HepG2 (cell line): ENCODE data around the gene AP3D1. TPM values are rescaled to one million over a fixed set of nuclear protein-coding genes. Genes with fewer than 3 reads are reported as not detected.

ENCODE experiments used
- ATAC-seq: fragments of 200-7000 bp; cut with Tn5 transposase; 3 replicates; pipeline ENCODE4 v1.9.1; 2020; ENCODE audit warnings: mild to moderate bottlenecking, moderate library complexity
- Bru-seq: library from RNA; stranded (reverse); fragments of 400-500 nt; gene quantifications from one replicate; lab custom pipeline; 2021; lab: Mats Ljungman, UMichigan
- BruChase-seq, 2 experiments: library from RNA; stranded (reverse); fragments of 400-500 nt; gene quantifications; one replicate each; lab custom pipeline; 2021; lab: Mats Ljungman, UMichigan
- BruUV-seq: library from RNA; stranded (reverse); fragments of 400-500 nt; replicated peaks from 2 replicates; lab custom pipeline; 2021; lab: Mats Ljungman, UMichigan
- CTCF ChIA-PET: fragments of 300-600 bp; formaldehyde crosslinking; extraction: SDS; loops from one replicate; lab custom pipeline; 2021; ENCODE audit warnings: low total read pairs, inconsistent platforms, low intra/inter-chr PET ratio; lab: Yijun Ruan, JAX
- POLR2A ChIA-PET: fragments of 350-600 bp; sonication (Branson Sonifier 250); formaldehyde crosslinking; loops from one replicate; lab custom pipeline; 2020; ENCODE audit warnings: antibody characterized with exemption, inconsistent platforms; lab: Yijun Ruan, JAX
- DNase-seq: peaks from one replicate; pipeline ENCODE4 v3.0.0-alpha.2; 2015; ENCODE audit warnings: low spot score
- FAIRE-seq: peaks from 3 replicates; lab custom pipeline; 2011; peaks lifted over from hg19 to GRCh38; lab: Jason Lieb, UNC
- H2AFZ ChIP-seq: one replicate; pipeline ENCODE4 v1.6.1; 2011; ENCODE audit warnings: low read length, inconsistent platforms
- H3K27ac ChIP-seq: fragments of 300-600 bp; 3 replicates; pipeline ENCODE4 v1.8.0; 2011; ENCODE audit warnings: mixed run types, mild to moderate bottlenecking, mixed read lengths, low read length, inconsistent platforms; ENCODE audit not compliant: insufficient read depth; ENCODE audit errors: extremely low read length
- H3K27me3 ChIP-seq, 2 experiments: fragments of 200-600 bp in 1 of 2; 2 replicates in 1 of 2; 3 replicates in 1 of 2; pipeline versions ENCODE4 v1.6.0 to v1.8.0; 2011; ENCODE audit warnings: low read length in 2 of 2, mild to moderate bottlenecking in 2 of 2, moderate library complexity in 2 of 2, inconsistent platforms in 1 of 2; ENCODE audit not compliant: insufficient read depth in 2 of 2, control insufficient read depth in 1 of 2
- H3K36me3 ChIP-seq, 2 experiments: fragments of 200-600 bp in 1 of 2; replicated peaks in 1 of 2; 2 replicates in 1 of 2; 3 replicates in 1 of 2; pipeline versions ENCODE4 v1.5.1 to v1.8.0; 2011; ENCODE audit warnings: low read length in 2 of 2, inconsistent platforms in 1 of 2; ENCODE audit not compliant: insufficient read depth in 2 of 2, control insufficient read depth in 1 of 2
- H3K4me1 ChIP-seq: 2 replicates; pipeline ENCODE4 v1.5.1; 2012; ENCODE audit warnings: low read length, inconsistent platforms; ENCODE audit not compliant: insufficient read depth
- H3K4me2 ChIP-seq: 2 replicates; pipeline ENCODE4 v1.6.0; 2011; ENCODE audit warnings: low read depth, low read length, inconsistent platforms
- H3K4me3 ChIP-seq, 3 experiments: fragments of 200-600 bp in 1 of 3; sonication (generic), shearing (Covaris generic) in 1 of 3; replicated peaks in 1 of 3; 2 replicates each; pipeline ENCODE4 v1.5.1; 2011 to 2016; ENCODE audit warnings: low read length in 3 of 3, inconsistent platforms in 2 of 3, low read depth in 2 of 3, mild to moderate bottlenecking in 2 of 3, control low read depth in 1 of 3, mixed read lengths in 1 of 3; ENCODE audit not compliant: insufficient read depth in 1 of 3
- H3K79me2 ChIP-seq: one replicate; pipeline ENCODE4 v1.6.1; 2011; ENCODE audit warnings: low read length, inconsistent platforms; ENCODE audit not compliant: insufficient read depth
- H3K9ac ChIP-seq: 2 replicates; pipeline ENCODE4 v1.6.0; 2011; ENCODE audit warnings: mild to moderate bottlenecking, low read depth, low read length, inconsistent platforms; ENCODE audit not compliant: insufficient read depth
- H3K9me3 ChIP-seq: 2 replicates; pipeline ENCODE4 v1.5.1; 2012; ENCODE audit warnings: mild to moderate bottlenecking, low read length
- H4K20me1 ChIP-seq: 2 replicates; pipeline ENCODE4 v1.6.0; 2011; ENCODE audit warnings: inconsistent platforms, mild to moderate bottlenecking, low read length, moderate library complexity; ENCODE audit not compliant: insufficient read depth
- KLF13 ChIP-seq: sonication (generic); formaldehyde crosslinking; IDR thresholded peaks from 2 replicates; pipeline ENCODE4 v1.4.0; 2020; ENCODE audit warnings: mild to moderate bottlenecking, missing genetic modification reagents
- NKX3-1 ChIP-seq: sonication (generic); formaldehyde crosslinking; IDR thresholded peaks from 2 replicates; pipeline ENCODE4 v1.5.0; 2020; ENCODE audit warnings: missing genetic modification reagents
- SP4 ChIP-seq: sonication (generic); formaldehyde crosslinking; IDR thresholded peaks from 2 replicates; pipeline ENCODE4 v1.8.1; 2023; ENCODE audit warnings: mild to moderate bottlenecking, missing genetic modification reagents
- TAF1 ChIP-seq: sonication (generic); formaldehyde crosslinking; IDR thresholded peaks from 2 replicates; pipeline ENCODE4 v1.4.0; 2020; ENCODE audit warnings: missing genetic modification reagents
- ZMYM2 ChIP-seq: sonication (generic); formaldehyde crosslinking; IDR thresholded peaks from 2 replicates; pipeline ENCODE4 v1.8.0; 2022; ENCODE audit warnings: mild to moderate bottlenecking, missing genetic modification reagents
- ZNF556 ChIP-seq: sonication (generic); formaldehyde crosslinking; IDR thresholded peaks from 2 replicates; pipeline ENCODE4 v1.4.0; 2020; ENCODE audit warnings: mild to moderate bottlenecking, missing genetic modification reagents, borderline replicate concordance
- WGBS: methylation state at CpG from one replicate; pipeline ENCODE4 v1.1.6; 2017; ENCODE audit warnings: low lambda C conversion rate; 5-methylcytosine and 5-hydroxymethylcytosine counted together
- in situ Hi-C: cut with HindIII; loops from 2 replicates; pipeline ENCODE4 v1.10.0; 2017; ENCODE audit warnings: low pct_unique_long_range_greater_than_20kb; ENCODE audit not compliant: extremely low pct_ligation_motif_present
- intact Hi-C: fragments of 100-400 bp; cut with micrococcal nuclease; formaldehyde crosslinking; loops from one replicate; pipeline ENCODE4 v1.10.0; 2022; ENCODE audit not compliant: unreplicated experiment
- long read RNA-seq, 2 experiments: library from RNA in 1 of 2; library from polyadenylated mRNA in 1 of 2; stranded (forward) in 1 of 2; unstranded in 1 of 2; transcript quantifications; one replicate each; pipeline ENCODE4 v2.0.0, GENCODE V29; 2019 to 2022
- polyA minus RNA-seq, 3 experiments: library from RNA; depleted of rRNA, polyadenylated mRNA; stranded (reverse); fragments of >200 nt; gene quantifications; 2 replicates each; pipeline ENCODE4 v1.2.3, GENCODE V29; 2011; ENCODE audit warnings: low replicate concordance in 1 of 3
- polyA plus RNA-seq, 8 experiments: library from polyadenylated mRNA; depleted of rRNA in 3 of 8; stranded (reverse) in 7 of 8; unstranded in 1 of 8; fragments of >200 nt; fragmentation: Illumina TruSeq in 4 of 8; extraction: Trizol in 4 of 8; gene quantifications; 2 replicates each; pipeline versions ENCODE4 v1.2.1 to v1.2.3, GENCODE V29; 2011 to 2016; ENCODE audit warnings: low read depth in 4 of 8, missing spikeins in 1 of 8, mixed read lengths in 1 of 8; ENCODE audit not compliant: insufficient read depth in 1 of 8
- total RNA-seq, 5 experiments: library from RNA; depleted of rRNA; stranded (reverse); fragments of >200 nt; fragmentation: Illumina TruSeq; extraction: Trizol; gene quantifications; 2 replicates each; pipeline ENCODE4 v1.2.3, GENCODE V29; 2016; ENCODE audit warnings: low read depth in 1 of 5
- TF ChIP-seq, protein P1 (sequence below): sonication (generic); formaldehyde crosslinking; IDR thresholded peaks from 2 replicates; pipeline ENCODE4 v1.4.0; 2020; ENCODE audit warnings: missing genetic modification reagents
- TF ChIP-seq, protein P2 (sequence below): sonication (generic); formaldehyde crosslinking; IDR thresholded peaks from 2 replicates; pipeline ENCODE4 v1.8.1; 2023; ENCODE audit warnings: mild to moderate bottlenecking, inconsistent platforms, moderate library complexity, missing genetic modification reagents, borderline replicate concordance
- TF ChIP-seq, protein P3 (sequence below): conservative IDR thresholded peaks from 2 replicates; pipeline ENCODE4 v1.6.1; 2018; ENCODE audit warnings: missing genetic modification reagents

AP3D1 gene
- total RNA-seq (2016; rRNA removed; fragmentation: Illumina TruSeq; extraction: Trizol) (73.5 and 82.6 TPM in 2 replicates), polyA plus RNA-seq (2011; rRNA removed) (68.0 and 78.6 TPM in 2 replicates), polyA minus RNA-seq (2011; rRNA and poly(A)+ RNA removed; ENCODE audit: low replicate concordance) (72.3 and 142 TPM in 2 replicates), Bru-seq, nascent RNA (percentile 70 among the genes with signal in this experiment), BruChase-seq, experiment 1, labeled RNA remaining after a 6-hour chase (percentile 87 among the genes with signal in this experiment), BruChase-seq, experiment 2, labeled RNA remaining after a 2-hour chase (percentile 81 among the genes with signal in this experiment)
- 30.1 and 33.5 TPM in 2 replicates for total RNA-seq (2016; cell fraction: cytosol; rRNA removed; fragmentation: Illumina TruSeq; extraction: Trizol; ENCODE audit: low read depth)
- 55.4 and 84.4 TPM in 2 replicates for total RNA-seq (2016; cell fraction: insoluble cytoplasmic fraction; rRNA removed; fragmentation: Illumina TruSeq; extraction: Trizol)
- total RNA-seq (2016; cell fraction: membrane; rRNA removed; fragmentation: Illumina TruSeq; extraction: Trizol): 61.4 and 65.9 TPM in 2 replicates
- total RNA-seq (2016; cell fraction: nucleus; rRNA removed; fragmentation: Illumina TruSeq; extraction: Trizol): 44.7 and 54.3 TPM in 2 replicates
- polyA plus RNA-seq (2011; cell fraction: cytosol; rRNA removed): 50.1 and 66.2 TPM in 2 replicates
- polyA plus RNA-seq (2011; cell fraction: nucleus; rRNA removed): 236 and 270 TPM in 2 replicates
- 61.5 and 82.7 TPM in 2 replicates for polyA plus RNA-seq (2012)
- 11.6 and 13.9 TPM in 2 replicates for polyA plus RNA-seq (2016; cell fraction: cytosol; fragmentation: Illumina TruSeq; extraction: Trizol; ENCODE audit: low read depth)
- 71.2 and 87.4 TPM in 2 replicates for polyA plus RNA-seq (2016; cell fraction: insoluble cytoplasmic fraction; fragmentation: Illumina TruSeq; extraction: Trizol; ENCODE audit: low read depth)
- polyA plus RNA-seq (2016; cell fraction: membrane; fragmentation: Illumina TruSeq; extraction: Trizol; ENCODE audit: low read depth): 38.5 and 41.5 TPM in 2 replicates
- 139 and 143 TPM in 2 replicates for polyA plus RNA-seq (2016; cell fraction: nucleus; fragmentation: Illumina TruSeq; extraction: Trizol; ENCODE audit: insufficient read depth, low read depth)
- polyA minus RNA-seq (2011; cell fraction: cytosol; rRNA and poly(A)+ RNA removed): 54.0 and 70.6 TPM in 2 replicates
- 44.3 and 51.8 TPM in 2 replicates for polyA minus RNA-seq (2011; cell fraction: nucleus; rRNA and poly(A)+ RNA removed)
- long read RNA-seq, experiment 1, transcript AP3D1-206 (6 exons, 3,357 nt): major isoform, 5 of 60 reads
- long read RNA-seq, experiment 1, partial matches to known transcripts: 46 of 60 reads
- long read RNA-seq, experiment 1, other reads (novel, unspliced or antisense): 9 of 60 reads
- long read RNA-seq, experiment 2, partial matches to known transcripts: 128 of 222 reads
- long read RNA-seq, experiment 2, other reads (novel, unspliced or antisense): 91 of 222 reads

DNA sequence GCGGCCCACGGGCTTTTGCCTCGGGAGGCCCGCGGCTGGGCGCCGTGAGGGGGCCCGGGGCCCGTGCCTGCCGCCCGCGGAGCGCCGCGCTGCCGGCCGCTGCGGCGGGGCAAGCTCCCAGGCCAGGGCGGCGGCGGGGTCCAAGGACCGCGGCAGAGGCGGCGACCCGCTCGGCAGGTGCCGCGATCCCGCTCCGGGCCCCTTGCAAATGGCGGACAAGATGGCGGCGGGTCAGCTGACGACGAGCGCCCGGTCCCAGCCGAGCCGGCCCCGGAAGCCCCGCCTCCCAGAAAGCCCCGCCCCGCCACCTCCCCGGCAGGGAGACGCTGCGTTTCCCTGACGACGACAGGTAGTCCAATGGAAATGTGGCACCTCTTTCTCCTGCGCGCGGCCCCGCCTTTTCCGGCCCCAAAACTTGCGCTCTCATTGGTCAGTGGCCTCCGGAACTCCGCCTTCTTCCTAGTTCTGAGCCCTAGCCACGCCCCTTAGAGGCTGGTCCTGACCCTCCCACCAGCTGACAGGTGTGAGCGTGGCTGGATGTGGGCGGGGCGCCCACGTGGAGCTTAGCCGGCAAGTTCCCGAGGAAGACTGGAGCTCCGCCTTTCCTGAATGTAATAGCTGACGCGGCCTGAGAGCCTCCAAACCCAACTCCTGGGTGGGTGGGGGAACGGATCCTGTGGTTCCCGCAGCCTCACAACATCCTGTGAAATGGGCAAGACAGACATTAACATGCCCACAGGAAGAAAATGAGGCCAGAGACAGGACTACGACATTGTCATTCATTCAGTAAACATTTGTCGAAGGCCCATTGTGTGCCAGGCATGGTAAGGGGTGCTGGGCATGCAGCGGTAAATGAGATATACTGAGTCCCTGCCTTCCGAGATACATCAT lies at the start of gene AP3D1:
TSS of gene AP3D1 (minus strand) at position 228 of the 891 bp plus-strand sequence. CDS start 232 bp downstream, outside the sequence.
- 13% methylated on average over 7 of the region's 74 CpGs for WGBS
- no TSS peak for BruUV-seq
- Histone ChIP-seq H4K20me1 (peaks cover 20% of the 10 kb centered on the region; the same call in 1 of the 2 replicates), H3K79me2 (peaks cover 42% of the 10 kb centered on the region), H3K27me3 (no peaks in the 10 kb centered on the region; a peak in 1 of 5 replicates), H2AFZ (no peak within 1 kb of the TSS), H3K9ac (peak within 1 kb of the TSS; percentile 99), H3K36me3 (peaks cover under 1 to 6% of the 10 kb centered on the region in 2 experiments; a peak in 1 of 5 replicates), H3K9me3 (no peaks in the 10 kb centered on the region), H3K4me2 (peak within 1 kb of the TSS; percentile 96), H3K4me3 (peak within 1 kb of the TSS; percentile 85 to 100 (median 97)), H3K4me1 (peaks cover 60% of the 10 kb centered on the region), H3K27ac (peak within 1 kb of the TSS; percentile 76)
- CTCF ChIA-PET: interaction anchor here (1.1 kb wide), 1 partner anchor 12 kb away, joined by 3 read pairs; the partner anchor contains the start of gene DOT1L
- POLR2A ChIA-PET: interaction anchor here (0.8 to 1.3 kb wide), 12 partner anchors 14 to 241 kb away, joined by 3 to 10 read pairs (median 4); partner anchors contain the start of gene BTBD2
- FAIRE-seq (peak; percentile 97), ATAC-seq (peak; percentile 86), DNase-seq (peak; percentile 98)
- intact Hi-C loops: loop anchor here (10.0 kb wide), 2 partner anchors 83 to 137 kb away; partner anchors contain the start of genes BTBD2, PLEKHJ1 and SF3A2
- in situ Hi-C loops: loop anchor here (10.0 kb wide), 1 partner anchor 163 kb away; no protein-coding TSS in a partner anchor
- TF ChIP-seq NKX3-1 (CRISPR knock-in tag) (0 out of 2 replicates have a peak, but pooled peaks have one; percentile 1), TAF1 (0 out of 2 replicates have a peak, but pooled peaks have one; percentile 41), SP4 (CRISPR knock-in tag) (peak; percentile 99), KLF13 (CRISPR knock-in tag) (no peak), ZNF556 (CRISPR knock-in tag) (peak; percentile 64; the same call in 1 of the 2 replicates), ZMYM2 (no peak)
- TF ChIP-seq, protein P1, sequence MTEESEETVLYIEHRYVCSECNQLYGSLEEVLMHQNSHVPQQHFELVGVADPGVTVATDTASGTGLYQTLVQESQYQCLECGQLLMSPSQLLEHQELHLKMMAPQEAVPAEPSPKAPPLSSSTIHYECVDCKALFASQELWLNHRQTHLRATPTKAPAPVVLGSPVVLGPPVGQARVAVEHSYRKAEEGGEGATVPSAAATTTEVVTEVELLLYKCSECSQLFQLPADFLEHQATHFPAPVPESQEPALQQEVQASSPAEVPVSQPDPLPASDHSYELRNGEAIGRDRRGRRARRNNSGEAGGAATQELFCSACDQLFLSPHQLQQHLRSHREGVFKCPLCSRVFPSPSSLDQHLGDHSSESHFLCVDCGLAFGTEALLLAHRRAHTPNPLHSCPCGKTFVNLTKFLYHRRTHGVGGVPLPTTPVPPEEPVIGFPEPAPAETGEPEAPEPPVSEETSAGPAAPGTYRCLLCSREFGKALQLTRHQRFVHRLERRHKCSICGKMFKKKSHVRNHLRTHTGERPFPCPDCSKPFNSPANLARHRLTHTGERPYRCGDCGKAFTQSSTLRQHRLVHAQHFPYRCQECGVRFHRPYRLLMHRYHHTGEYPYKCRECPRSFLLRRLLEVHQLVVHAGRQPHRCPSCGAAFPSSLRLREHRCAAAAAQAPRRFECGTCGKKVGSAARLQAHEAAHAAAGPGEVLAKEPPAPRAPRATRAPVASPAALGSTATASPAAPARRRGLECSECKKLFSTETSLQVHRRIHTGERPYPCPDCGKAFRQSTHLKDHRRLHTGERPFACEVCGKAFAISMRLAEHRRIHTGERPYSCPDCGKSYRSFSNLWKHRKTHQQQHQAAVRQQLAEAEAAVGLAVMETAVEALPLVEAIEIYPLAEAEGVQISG (CRISPR knock-in tag): no peak
- TF ChIP-seq, protein P2, sequence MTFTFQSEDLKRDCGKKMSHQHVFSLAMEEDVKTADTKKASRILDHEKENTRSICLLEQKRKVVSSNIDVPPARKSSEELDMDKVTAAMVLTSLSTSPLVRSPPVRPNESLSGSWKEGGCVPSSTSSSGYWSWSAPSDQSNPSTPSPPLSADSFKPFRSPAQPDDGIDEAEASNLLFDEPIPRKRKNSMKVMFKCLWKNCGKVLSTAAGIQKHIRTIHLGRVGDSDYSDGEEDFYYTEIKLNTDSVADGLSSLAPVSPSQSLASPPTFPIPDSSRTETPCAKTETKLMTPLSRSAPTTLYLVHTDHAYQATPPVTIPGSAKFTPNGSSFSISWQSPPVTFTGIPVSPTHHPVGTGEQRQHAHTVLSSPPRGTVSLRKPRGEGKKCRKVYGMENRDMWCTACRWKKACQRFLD: 0 out of 2 replicates have a peak, but pooled peaks have one; percentile 40
- TF ChIP-seq, protein P3, sequence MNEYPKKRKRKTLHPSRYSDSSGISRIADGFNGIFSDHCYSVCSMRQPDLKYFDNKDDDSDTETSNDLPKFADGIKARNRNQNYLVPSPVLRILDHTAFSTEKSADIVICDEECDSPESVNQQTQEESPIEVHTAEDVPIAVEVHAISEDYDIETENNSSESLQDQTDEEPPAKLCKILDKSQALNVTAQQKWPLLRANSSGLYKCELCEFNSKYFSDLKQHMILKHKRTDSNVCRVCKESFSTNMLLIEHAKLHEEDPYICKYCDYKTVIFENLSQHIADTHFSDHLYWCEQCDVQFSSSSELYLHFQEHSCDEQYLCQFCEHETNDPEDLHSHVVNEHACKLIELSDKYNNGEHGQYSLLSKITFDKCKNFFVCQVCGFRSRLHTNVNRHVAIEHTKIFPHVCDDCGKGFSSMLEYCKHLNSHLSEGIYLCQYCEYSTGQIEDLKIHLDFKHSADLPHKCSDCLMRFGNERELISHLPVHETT (CRISPR knock-in tag): peak; percentile 71
